ENCODE data around the gene LTBP3.

The LTBP3 gene

DNA sequence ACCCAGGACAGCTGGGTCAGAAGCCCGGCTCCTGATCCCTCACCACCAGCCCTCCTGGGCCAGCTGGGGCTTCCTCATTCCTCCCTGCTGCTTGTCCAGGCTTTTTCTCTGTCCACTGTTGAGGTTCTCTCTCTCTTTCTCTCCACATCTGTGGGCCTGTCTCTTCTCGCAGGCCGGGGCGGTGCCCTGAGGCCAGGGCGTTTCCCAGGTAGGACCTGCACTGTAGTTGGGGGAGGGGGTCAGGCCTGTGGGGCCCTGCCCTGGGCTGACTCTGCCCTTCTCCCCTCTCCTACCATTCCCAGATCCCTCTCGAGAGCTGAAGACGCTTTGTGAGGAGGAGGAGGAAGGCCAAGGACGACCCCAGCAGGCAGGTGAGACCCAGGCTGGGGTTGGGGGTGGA is 22.6 kb upstream of the LTBP3 start:
- Histone ChIP-seq H2BK12ac (ENCODE audit: low read length in 2 of 2) (no peak overlapping the region), H3K23ac (ENCODE audit: low read length in 2 of 2) (no peak overlapping the region), H3K27ac (ENCODE audit: low read length, poor library complexity, severe bottlenecking) (no peak overlapping the region), H4K91ac (ENCODE audit: low read length) (no peak overlapping the region), H2AFZ (ENCODE audit: low read depth, low read length) (no peak overlapping the region), H2AK5ac (ENCODE audit: low read length, severe bottlenecking) (no peak overlapping the region), H3K9me3 (ENCODE audit: control insufficient read depth, low read length) (no peaks in the 10 kb centered on the region), H3K4ac (ENCODE audit: low read depth in 1 of 2, low read length in 2 of 2) (no peak overlapping the region), H3K27me3 (ENCODE audit: control insufficient read depth in 1 of 2, insufficient read depth in 1 of 2, low read length in 2 of 2) (no peaks in the 10 kb centered on the region), H2BK15ac (ENCODE audit: low read depth, poor library complexity, severe bottlenecking) (no peak overlapping the region), H2BK5ac (ENCODE audit: low read depth, low read length, poor library complexity, severe bottlenecking) (no peak overlapping the region), H3K4me2 (ENCODE audit: low read length, poor library complexity, severe bottlenecking) (no peak overlapping the region), H3K4me3 (ENCODE audit: insufficient read depth in 1 of 2, low read depth in 1 of 2, low read length in 2 of 2) (no peak overlapping the region), H4K8ac (ENCODE audit: low read length) (no peak overlapping the region), H3K4me1 (ENCODE audit: control insufficient read depth, insufficient read depth, low read depth, low read length) (peaks cover 25% of the 10 kb centered on the region), H3K36me3 (ENCODE audit: control insufficient read depth in 1 of 2, insufficient read depth in 2 of 2, low read depth in 1 of 2, low read length in 2 of 2) (peaks cover 58 to 59% of the 10 kb centered on the region in 2 experiments), H3K18ac (ENCODE audit: low read depth in 1 of 2, low read length in 2 of 2) (no peak overlapping the region), H3K14ac (ENCODE audit: low read length in 2 of 2) (no peak overlapping the region), H3K79me1 (replicated peaks; ENCODE audit: low read length, poor library complexity, severe bottlenecking) (peaks cover 23% of the 10 kb centered on the region), H3K9ac (ENCODE audit: low read length) (no peak overlapping the region), H2BK120ac (ENCODE audit: low read depth, low read length) (no peak overlapping the region)
- DNase-seq, result no peak
- 97% methylated on average over 3 of the region's 8 CpGs for WGBS

DNA sequence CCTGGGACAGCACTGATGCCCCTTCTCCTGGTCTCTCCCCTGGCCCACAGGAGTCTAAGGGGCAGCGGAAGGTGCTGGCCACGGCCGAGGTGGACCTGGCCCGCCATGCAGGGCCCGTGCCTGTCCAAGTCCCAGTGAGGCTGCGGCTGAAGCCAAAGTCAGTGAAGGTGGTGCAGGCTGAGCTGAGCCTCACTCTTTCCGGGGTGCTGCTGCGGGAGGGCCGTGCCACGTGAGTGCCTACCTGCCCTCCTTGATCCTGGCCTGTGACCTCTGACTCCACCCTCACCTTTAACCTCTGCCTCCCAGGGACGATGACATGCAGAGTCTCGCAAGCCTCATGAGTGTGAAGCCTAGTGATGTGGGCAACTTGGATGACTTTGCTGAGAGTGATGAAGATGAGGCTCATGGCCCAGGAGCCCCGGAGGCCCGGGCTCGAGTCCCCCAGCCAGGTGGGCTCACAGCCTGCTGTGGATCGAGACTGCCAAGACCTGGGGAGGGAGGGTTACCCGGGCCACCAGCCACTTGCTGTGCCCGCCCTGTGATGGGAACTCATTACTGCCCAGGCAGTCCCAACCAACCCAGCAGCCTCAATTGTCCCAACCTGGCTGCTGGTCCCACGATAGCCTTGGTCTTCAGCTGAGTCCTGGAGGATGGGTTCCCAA is 22.0 kb upstream of the LTBP3 start:
- no peak overlapping the region for H2AK5ac ChIP-seq (ENCODE audit: low read length, severe bottlenecking)
- H4K91ac ChIP-seq (ENCODE audit: low read length), result no peak overlapping the region
- H3K9ac ChIP-seq (ENCODE audit: low read length), result no peak overlapping the region
- H2BK5ac ChIP-seq (ENCODE audit: low read depth, low read length, poor library complexity, severe bottlenecking), result no peak overlapping the region
- no peak overlapping the region for H3K4me3 ChIP-seq (ENCODE audit: insufficient read depth in 1 of 2, low read depth in 1 of 2, low read length in 2 of 2)
- no peaks in the 10 kb centered on the region for H3K9me3 ChIP-seq (ENCODE audit: control insufficient read depth, low read length)
- H3K79me1 ChIP-seq (replicated peaks; ENCODE audit: low read length, poor library complexity, severe bottlenecking), result peaks cover 23% of the 10 kb centered on the region
- H3K4me2 ChIP-seq (ENCODE audit: low read length, poor library complexity, severe bottlenecking), result no peak overlapping the region
- H3K4ac ChIP-seq (ENCODE audit: low read depth in 1 of 2, low read length in 2 of 2), result no peak overlapping the region
- no peak overlapping the region for H2AFZ ChIP-seq (ENCODE audit: low read depth, low read length)
- H3K18ac ChIP-seq (ENCODE audit: low read depth in 1 of 2, low read length in 2 of 2), result no peak overlapping the region
- no peak overlapping the region for H2BK12ac ChIP-seq (ENCODE audit: low read length in 2 of 2)
- H2BK15ac ChIP-seq (ENCODE audit: low read depth, poor library complexity, severe bottlenecking), result no peak overlapping the region
- WGBS, result 95% methylated on average over 18 of the region's 19 CpGs
- H3K14ac ChIP-seq (ENCODE audit: low read length in 2 of 2), result no peak overlapping the region
- no peak overlapping the region for H2BK120ac ChIP-seq (ENCODE audit: low read depth, low read length)
- no peak overlapping the region for H3K27ac ChIP-seq (ENCODE audit: low read length, poor library complexity, severe bottlenecking)
- peaks cover 27% of the 10 kb centered on the region for H3K4me1 ChIP-seq (ENCODE audit: control insufficient read depth, insufficient read depth, low read depth, low read length)
- DNase-seq, result no peak
- H3K23ac ChIP-seq (ENCODE audit: low read length in 2 of 2), result no peak overlapping the region
- no peak overlapping the region for H4K8ac ChIP-seq (ENCODE audit: low read length)
- no peaks in the 10 kb centered on the region for H3K27me3 ChIP-seq (ENCODE audit: control insufficient read depth in 1 of 2, insufficient read depth in 1 of 2, low read length in 2 of 2)
- H3K36me3 ChIP-seq (ENCODE audit: control insufficient read depth in 1 of 2, insufficient read depth in 2 of 2, low read depth in 1 of 2, low read length in 2 of 2), result peaks cover 53 to 54% of the 10 kb centered on the region in 2 experiments

- H3K36me3 ChIP-seq (ENCODE audit: control insufficient read depth in 1 of 2, insufficient read depth in 2 of 2, low read depth in 1 of 2, low read length in 2 of 2), result peaks cover 45 to 51% of the 10 kb centered on the region in 2 experiments
- no peak for DNase-seq
- no peak overlapping the region for H3K4ac ChIP-seq (ENCODE audit: low read depth in 1 of 2, low read length in 2 of 2)
- H2BK15ac ChIP-seq (ENCODE audit: low read depth, poor library complexity, severe bottlenecking), result no peak overlapping the region
- H3K27ac ChIP-seq (ENCODE audit: low read length, poor library complexity, severe bottlenecking), result no peak overlapping the region
- peaks cover 23% of the 10 kb centered on the region for H3K79me1 ChIP-seq (replicated peaks; ENCODE audit: low read length, poor library complexity, severe bottlenecking)
- H4K91ac ChIP-seq (ENCODE audit: low read length), result no peak overlapping the region
- H3K14ac ChIP-seq (ENCODE audit: low read length in 2 of 2), result no peak overlapping the region
- H2BK5ac ChIP-seq (ENCODE audit: low read depth, low read length, poor library complexity, severe bottlenecking), result no peak overlapping the region
- no peak overlapping the region for H3K4me2 ChIP-seq (ENCODE audit: low read length, poor library complexity, severe bottlenecking)
- 96% methylated on average over 4 of the region's 4 CpGs for WGBS
- H2AK5ac ChIP-seq (ENCODE audit: low read length, severe bottlenecking), result no peak overlapping the region
- peaks cover 33% of the 10 kb centered on the region for H3K4me1 ChIP-seq (ENCODE audit: control insufficient read depth, insufficient read depth, low read depth, low read length)
- no peak overlapping the region for H2AFZ ChIP-seq (ENCODE audit: low read depth, low read length)
- H3K4me3 ChIP-seq (ENCODE audit: insufficient read depth in 1 of 2, low read depth in 1 of 2, low read length in 2 of 2), result no peak overlapping the region
- H2BK120ac ChIP-seq (ENCODE audit: low read depth, low read length), result no peak overlapping the region
- no peak overlapping the region for H3K9ac ChIP-seq (ENCODE audit: low read length)
- no peaks in the 10 kb centered on the region for H3K9me3 ChIP-seq (ENCODE audit: control insufficient read depth, low read length)
- H3K27me3 ChIP-seq (ENCODE audit: control insufficient read depth in 1 of 2, insufficient read depth in 1 of 2, low read length in 2 of 2), result no peaks in the 10 kb centered on the region
- no peak overlapping the region for H2BK12ac ChIP-seq (ENCODE audit: low read length in 2 of 2)
- H3K18ac ChIP-seq (ENCODE audit: low read depth in 1 of 2, low read length in 2 of 2), result no peak overlapping the region
- no peak overlapping the region for H3K23ac ChIP-seq (ENCODE audit: low read length in 2 of 2)
- no peak overlapping the region for H4K8ac ChIP-seq (ENCODE audit: low read length)
Measured at GRCh38 chr11:65579291-65579690, 21.1 kb upstream of the LTBP3 start.

- Histone ChIP-seq H2AFZ (ENCODE audit: low read depth, low read length) (no peak overlapping the region), H3K9me3 (ENCODE audit: control insufficient read depth, low read length) (no peaks in the 10 kb centered on the region), H2BK15ac (ENCODE audit: low read depth, poor library complexity, severe bottlenecking) (no peak overlapping the region), H3K4me1 (ENCODE audit: control insufficient read depth, insufficient read depth, low read depth, low read length) (peaks cover 34% of the 10 kb centered on the region), H2BK12ac (ENCODE audit: low read length in 2 of 2) (no peak overlapping the region), H3K18ac (ENCODE audit: low read depth in 1 of 2, low read length in 2 of 2) (no peak overlapping the region), H3K36me3 (ENCODE audit: control insufficient read depth in 1 of 2, insufficient read depth in 2 of 2, low read depth in 1 of 2, low read length in 2 of 2) (peaks cover 41 to 46% of the 10 kb centered on the region in 2 experiments), H3K4ac (ENCODE audit: low read depth in 1 of 2, low read length in 2 of 2) (no peak overlapping the region), H4K8ac (ENCODE audit: low read length) (no peak overlapping the region), H3K14ac (ENCODE audit: low read length in 2 of 2) (no peak overlapping the region), H3K79me1 (replicated peaks; ENCODE audit: low read length, poor library complexity, severe bottlenecking) (peaks cover 22% of the 10 kb centered on the region), H2BK5ac (ENCODE audit: low read depth, low read length, poor library complexity, severe bottlenecking) (no peak overlapping the region), H3K27ac (ENCODE audit: low read length, poor library complexity, severe bottlenecking) (no peak overlapping the region), H4K91ac (ENCODE audit: low read length) (no peak overlapping the region), H3K9ac (ENCODE audit: low read length) (no peak overlapping the region), H3K27me3 (ENCODE audit: control insufficient read depth in 1 of 2, insufficient read depth in 1 of 2, low read length in 2 of 2) (no peaks in the 10 kb centered on the region), H3K4me2 (ENCODE audit: low read length, poor library complexity, severe bottlenecking) (no peak overlapping the region), H2AK5ac (ENCODE audit: low read length, severe bottlenecking) (no peak overlapping the region), H3K23ac (ENCODE audit: low read length in 2 of 2) (no peak overlapping the region), H2BK120ac (ENCODE audit: low read depth, low read length) (no peak overlapping the region), H3K4me3 (ENCODE audit: insufficient read depth in 1 of 2, low read depth in 1 of 2, low read length in 2 of 2) (no peak overlapping the region)
- no peak for DNase-seq
- 90% methylated on average over 3 of the region's 3 CpGs for WGBS
Measured at GRCh38 chr11:65578667-65579066, 20.5 kb upstream of the LTBP3 start.

Data from mesenchymal stem cell (in vitro differentiated cells and primary cell).